CD4-positive, alpha-beta T cell treated with Interleukin-21 for 1 hour (primary cell): ENCODE data around the gene TMEM270.

Source experiments
- DNase-seq: peaks from one replicate; pipeline ENCODE4 v3.0.0-alpha.2; 2020

TMEM270 gene

GRCh38 chr7:73909051-73909941 lies 48.3 kb downstream of the TMEM270 start:
- no peak for DNase-seq

DNA sequence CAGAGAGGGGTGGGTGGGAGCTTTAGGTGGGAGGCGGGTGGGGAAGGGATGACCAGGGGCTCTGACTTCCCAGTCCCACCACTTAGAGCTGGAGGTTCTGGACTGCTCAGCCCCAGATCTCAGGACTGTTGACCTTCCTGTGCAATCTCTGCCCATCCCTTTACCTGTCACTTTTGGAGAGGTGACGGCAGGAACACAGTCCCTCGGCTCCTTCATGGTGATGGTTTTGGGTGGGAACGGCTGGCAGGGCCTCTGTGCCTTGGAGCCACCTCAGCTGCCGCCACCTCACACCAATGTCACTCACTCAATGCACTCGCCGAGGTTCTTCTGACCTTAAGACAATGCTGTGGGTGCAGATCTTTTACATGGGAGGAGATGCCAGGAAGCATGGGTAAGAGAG lies 49.0 kb downstream of the TMEM270 start:
- DNase-seq: no peak

DNA sequence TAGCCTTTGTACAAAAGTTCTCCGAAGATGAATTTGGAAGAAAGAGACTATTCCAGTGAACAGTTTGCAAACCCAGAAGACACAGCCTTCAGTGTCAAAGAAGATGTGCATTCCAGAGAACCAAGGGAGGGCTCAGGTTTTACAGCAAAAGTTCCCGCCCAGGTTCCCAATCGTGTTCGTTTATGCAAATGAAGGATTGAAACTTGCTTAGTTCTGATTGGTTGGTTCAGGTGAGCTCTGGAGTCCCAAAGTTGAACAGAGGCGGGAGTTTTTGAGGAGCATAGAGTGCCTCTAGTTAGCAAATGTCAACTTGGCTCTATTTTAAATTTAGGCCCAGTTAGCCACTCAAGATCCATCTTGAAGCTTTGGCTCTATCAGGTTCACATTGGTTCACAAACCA lies 51.3 kb downstream of the TMEM270 start:
- no peak for DNase-seq
